ENCODE measurements around the gene CKB. TPM values are rescaled to one million over a fixed set of nuclear protein-coding genes. Genes with fewer than 3 reads are reported as not detected.

CKB gene
- total and polyA plus RNA-seq, 2 donors (not counting 1 experiment from before 2014, with no cell fraction given): 65.2 to 136 TPM

GRCh38 chr14:103476631-103477030 lies 46.0 kb downstream of the CKB start:
- peaks cover 9% of the 10 kb centered on the region for H3K36me3 ChIP-seq (ENCODE audit: control insufficient read depth, insufficient read depth, low read length)
- no peaks in the 10 kb centered on the region for H3K4me1 ChIP-seq (ENCODE audit: control insufficient read depth, extremely low read depth, insufficient read depth, low read length)
- DNase-seq (ENCODE audit: low read depth in 2 of 2): no peak
- no peak overlapping the region for H3K4me2 ChIP-seq (ENCODE audit: extremely low read depth, insufficient read depth, low read length)
- H3K27ac ChIP-seq (ENCODE audit: insufficient read depth, low read length): no peak overlapping the region
- H4K20me1 ChIP-seq (ENCODE audit: control insufficient read depth, extremely low read depth, insufficient read depth, low read length): no peaks in the 10 kb centered on the region
- no peaks in the 10 kb centered on the region for H3K79me2 ChIP-seq (ENCODE audit: control insufficient read depth, insufficient read depth, low read length)
- no peak overlapping the region for H3K9ac ChIP-seq (ENCODE audit: insufficient read depth, low read length)
- no peak overlapping the region for H3K4me3 ChIP-seq (replicated peaks in 1 of 4; ENCODE audit: control extremely low read depth in 1 of 4, insufficient read depth in 1 of 4, low read depth in 3 of 4, low read length in 4 of 4)
- H3K9me3 ChIP-seq (ENCODE audit: control insufficient read depth, insufficient read depth, low read depth, low read length): no peaks in the 10 kb centered on the region
- H2AFZ ChIP-seq (ENCODE audit: low read length): no peak overlapping the region
- H3K27me3 ChIP-seq (ENCODE audit: control insufficient read depth, insufficient read depth, low read length): no peaks in the 10 kb centered on the region
- TF ChIP-seq CTCF (conservative IDR thresholded peaks at IDR 0.05 in 1 of 2, IDR thresholded peaks at IDR 0.05 in 1 of 2; ENCODE audit: low read depth in 1 of 2, low read length in 2 of 2): no peak
- TF ChIP-seq EZH2 (IDR thresholded peaks at IDR 0.05; ENCODE audit: low read length, missing control alignments): no peak

GRCh38 chr14:103476065-103476464 lies 46.6 kb downstream of the CKB start:
- Histone ChIP-seq H2AFZ (ENCODE audit: low read length) (no peak overlapping the region), H3K36me3 (ENCODE audit: control insufficient read depth, insufficient read depth, low read length) (peaks cover 11% of the 10 kb centered on the region), H3K79me2 (ENCODE audit: control insufficient read depth, insufficient read depth, low read length) (no peaks in the 10 kb centered on the region), H3K4me2 (ENCODE audit: extremely low read depth, insufficient read depth, low read length) (no peak overlapping the region), H3K27me3 (ENCODE audit: control insufficient read depth, insufficient read depth, low read length) (no peaks in the 10 kb centered on the region), H3K4me3 (replicated peaks in 1 of 4; ENCODE audit: control extremely low read depth in 1 of 4, insufficient read depth in 1 of 4, low read depth in 3 of 4, low read length in 4 of 4) (no peak overlapping the region), H3K4me1 (ENCODE audit: control insufficient read depth, extremely low read depth, insufficient read depth, low read length) (no peaks in the 10 kb centered on the region), H3K9me3 (ENCODE audit: control insufficient read depth, insufficient read depth, low read depth, low read length) (no peaks in the 10 kb centered on the region), H4K20me1 (ENCODE audit: control insufficient read depth, extremely low read depth, insufficient read depth, low read length) (no peaks in the 10 kb centered on the region), H3K9ac (ENCODE audit: insufficient read depth, low read length) (no peak overlapping the region), H3K27ac (ENCODE audit: insufficient read depth, low read length) (no peak overlapping the region)
- no peak for TF ChIP-seq CTCF (conservative IDR thresholded peaks at IDR 0.05 in 1 of 2, IDR thresholded peaks at IDR 0.05 in 1 of 2; ENCODE audit: low read depth in 1 of 2, low read length in 2 of 2)
- TF ChIP-seq EZH2 (IDR thresholded peaks at IDR 0.05; ENCODE audit: low read length, missing control alignments): no peak
- no peak for DNase-seq (ENCODE audit: low read depth in 2 of 2)

- H2AFZ ChIP-seq (ENCODE audit: low read length): no peak overlapping the region
- no peaks in the 10 kb centered on the region for H3K27me3 ChIP-seq (ENCODE audit: control insufficient read depth, insufficient read depth, low read length)
- H3K9ac ChIP-seq (ENCODE audit: insufficient read depth, low read length): no peak overlapping the region
- H3K4me3 ChIP-seq (replicated peaks in 1 of 4; ENCODE audit: control extremely low read depth in 1 of 4, insufficient read depth in 1 of 4, low read depth in 3 of 4, low read length in 4 of 4): no peak overlapping the region
- H3K9me3 ChIP-seq (ENCODE audit: control insufficient read depth, insufficient read depth, low read depth, low read length): no peaks in the 10 kb centered on the region
- TF ChIP-seq EZH2 (IDR thresholded peaks at IDR 0.05; ENCODE audit: low read length, missing control alignments) (no peak), CTCF (conservative IDR thresholded peaks at IDR 0.05 in 1 of 2, IDR thresholded peaks at IDR 0.05 in 1 of 2; ENCODE audit: low read depth in 1 of 2, low read length in 2 of 2) (no peak)
- H4K20me1 ChIP-seq (ENCODE audit: control insufficient read depth, extremely low read depth, insufficient read depth, low read length): no peaks in the 10 kb centered on the region
- H3K27ac ChIP-seq (ENCODE audit: insufficient read depth, low read length): no peak overlapping the region
- H3K4me2 ChIP-seq (ENCODE audit: extremely low read depth, insufficient read depth, low read length): no peak overlapping the region
- peaks cover 9% of the 10 kb centered on the region for H3K36me3 ChIP-seq (ENCODE audit: control insufficient read depth, insufficient read depth, low read length)
- H3K79me2 ChIP-seq (ENCODE audit: control insufficient read depth, insufficient read depth, low read length): no peaks in the 10 kb centered on the region
- no peak for DNase-seq (ENCODE audit: low read depth in 2 of 2)
- no peaks in the 10 kb centered on the region for H3K4me1 ChIP-seq (ENCODE audit: control insufficient read depth, extremely low read depth, insufficient read depth, low read length)
Observed at GRCh38 chr14:103474893-103475292, 47.7 kb downstream of the CKB start.

Data from fibroblast of lung (primary cell).